Coronary artery (tissue), 2 donors: ENCODE measurements around the gene EHD4.

Source experiments
- DNase-seq: peaks from one replicate; pipeline ENCODE4 v3.0.0-alpha.2; 2017; ENCODE audit warnings: low spot score
- H3K27ac ChIP-seq, 2 donors: fragments of 200-600 bp; sonication (generic); one replicate each; pipeline ENCODE4 v1.5.1; 2016 to 2019
- H3K4me3 ChIP-seq: fragments of 200-600 bp; sonication (generic); 2 replicates; pipeline ENCODE4 v1.5.1; 2016; ENCODE audit warnings: mild to moderate bottlenecking, moderate library complexity
- CTCF ChIP-seq: fragments of 200-600 bp; sonication (generic); IDR thresholded peaks from one replicate; pipeline ENCODE4 v1.5.1; 2019; ENCODE audit warnings: antibody characterized with exemption

The EHD4 gene

DNA sequence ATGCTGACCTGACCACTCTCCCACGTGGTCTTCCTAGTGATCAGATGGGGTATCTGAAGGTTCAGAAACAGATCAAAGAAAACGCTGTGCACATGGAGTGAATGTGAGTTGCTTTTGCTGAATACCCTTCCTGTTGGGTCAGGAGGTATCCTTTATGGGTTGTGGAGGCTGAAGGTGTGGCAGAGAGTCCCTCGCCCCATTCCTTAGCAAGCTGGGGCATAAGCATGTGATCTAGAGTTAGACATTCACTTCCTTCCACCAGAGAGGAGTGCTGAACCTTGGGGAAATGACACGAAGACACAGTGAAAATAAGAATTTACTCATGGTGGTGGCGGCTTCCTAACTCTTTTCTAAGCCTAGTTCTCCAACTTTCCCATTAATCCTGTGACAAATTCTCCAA lies 50.7 kb downstream of the EHD4 start:
- TF ChIP-seq CTCF = no peak
- no peak for DNase-seq
- Histone ChIP-seq H3K4me3 (no peak overlapping the region), H3K27ac (peak overlapping the region in 1 of 2 donors; percentile 31)

GRCh38 chr15:41921167-41921566 lies 51.2 kb downstream of the EHD4 start:
- no peak for TF ChIP-seq CTCF
- DNase-seq = no peak
- Histone ChIP-seq H3K4me3 (no peak overlapping the region), H3K27ac (peak overlapping the region in 1 of 2 donors; percentile 31)

GRCh38 chr15:41919954-41920538 lies 52.3 kb downstream of the EHD4 start:
- no peak for DNase-seq
- H3K27ac ChIP-seq = peak overlapping the region in 1 of 2 donors; percentile 64
- no peak for TF ChIP-seq CTCF
- no peak overlapping the region for H3K4me3 ChIP-seq

DNA sequence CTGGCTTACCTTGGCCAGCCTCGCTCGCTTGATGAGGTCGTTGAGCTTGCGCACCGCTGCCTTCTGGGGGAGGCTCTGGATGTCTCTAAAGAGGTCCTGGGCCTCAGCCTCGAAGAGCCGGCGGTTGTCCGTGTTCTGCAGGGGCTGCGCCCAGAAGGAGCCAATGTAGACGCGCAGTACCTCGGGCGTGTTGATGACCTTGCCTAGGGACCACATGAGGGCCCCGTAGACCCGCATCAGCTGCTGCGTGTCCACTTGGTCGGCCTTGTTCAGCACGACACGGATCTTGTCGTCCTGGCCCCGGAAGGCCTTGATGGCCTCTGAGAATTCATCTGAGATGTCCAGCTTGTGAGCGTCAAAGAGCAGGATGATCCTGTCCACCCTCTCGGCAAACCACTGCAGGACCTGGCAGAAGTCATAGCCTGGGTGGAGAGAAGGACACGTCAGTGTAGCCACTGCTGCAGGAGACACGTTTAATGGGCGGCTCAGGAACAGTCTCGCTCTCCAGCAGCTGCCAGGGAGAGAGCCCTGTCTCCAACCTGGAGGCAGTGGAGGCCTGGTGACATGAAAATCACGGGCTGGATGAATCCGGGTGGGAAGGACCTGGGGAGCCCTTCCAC lies 53.0 kb downstream of the EHD4 start:
- no peak for DNase-seq

GRCh38 chr15:41918506-41919126 lies 53.7 kb downstream of the EHD4 start:
- DNase-seq = no peak
- Histone ChIP-seq H3K27ac (peak overlapping the region in 1 of 2 donors; percentile 64), H3K4me3 (no peak overlapping the region)

More for the DNA sequence above, 53.0 kb downstream of the EHD4 start:
- Histone ChIP-seq H3K27ac (peak overlapping the region in 1 of 2 donors; percentile 64), H3K4me3 (no peak overlapping the region)
- TF ChIP-seq CTCF = no peak

DNA sequence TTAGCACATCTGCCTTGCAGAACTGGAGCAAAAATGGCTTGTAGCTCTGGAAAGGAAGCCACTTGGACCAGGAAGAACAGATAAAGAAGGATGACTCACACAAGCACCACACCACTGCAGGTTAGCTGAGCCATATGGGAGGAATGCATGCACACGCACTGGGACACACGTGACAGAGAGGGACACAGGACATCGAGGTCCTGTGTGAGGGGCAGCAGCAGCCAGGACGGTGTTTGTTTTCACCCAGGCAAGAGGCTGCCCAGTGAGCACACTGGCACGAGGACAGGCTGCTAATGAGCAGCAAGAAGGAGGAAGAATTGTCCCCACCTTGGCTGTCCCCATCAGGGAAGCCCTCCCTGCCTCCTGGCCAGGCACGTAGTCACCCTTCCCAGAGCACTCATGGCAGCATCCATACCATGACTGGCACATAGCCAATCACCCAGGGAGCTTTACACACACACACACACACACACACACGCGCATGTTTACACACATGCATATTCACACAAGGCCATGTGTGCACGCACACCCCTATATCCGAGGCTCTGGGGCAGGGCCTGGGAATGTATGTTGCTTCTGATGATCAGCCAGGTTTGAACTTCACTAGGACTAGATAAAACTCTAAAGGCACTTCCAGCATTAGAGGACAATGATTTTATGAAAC lies 54.5 kb downstream of the EHD4 start:
- peak overlapping the region in 1 of 2 donors; percentile 64 for H3K27ac ChIP-seq
- peak; percentile 62 for DNase-seq
- TF ChIP-seq CTCF = no peak
- H3K4me3 ChIP-seq = no peak overlapping the region

More at GRCh38 chr15:41918506-41919126, 53.7 kb downstream of the EHD4 start:
- no peak for TF ChIP-seq CTCF
